ENCODE results near the gene BMP2.

BMP2 gene

DNA sequence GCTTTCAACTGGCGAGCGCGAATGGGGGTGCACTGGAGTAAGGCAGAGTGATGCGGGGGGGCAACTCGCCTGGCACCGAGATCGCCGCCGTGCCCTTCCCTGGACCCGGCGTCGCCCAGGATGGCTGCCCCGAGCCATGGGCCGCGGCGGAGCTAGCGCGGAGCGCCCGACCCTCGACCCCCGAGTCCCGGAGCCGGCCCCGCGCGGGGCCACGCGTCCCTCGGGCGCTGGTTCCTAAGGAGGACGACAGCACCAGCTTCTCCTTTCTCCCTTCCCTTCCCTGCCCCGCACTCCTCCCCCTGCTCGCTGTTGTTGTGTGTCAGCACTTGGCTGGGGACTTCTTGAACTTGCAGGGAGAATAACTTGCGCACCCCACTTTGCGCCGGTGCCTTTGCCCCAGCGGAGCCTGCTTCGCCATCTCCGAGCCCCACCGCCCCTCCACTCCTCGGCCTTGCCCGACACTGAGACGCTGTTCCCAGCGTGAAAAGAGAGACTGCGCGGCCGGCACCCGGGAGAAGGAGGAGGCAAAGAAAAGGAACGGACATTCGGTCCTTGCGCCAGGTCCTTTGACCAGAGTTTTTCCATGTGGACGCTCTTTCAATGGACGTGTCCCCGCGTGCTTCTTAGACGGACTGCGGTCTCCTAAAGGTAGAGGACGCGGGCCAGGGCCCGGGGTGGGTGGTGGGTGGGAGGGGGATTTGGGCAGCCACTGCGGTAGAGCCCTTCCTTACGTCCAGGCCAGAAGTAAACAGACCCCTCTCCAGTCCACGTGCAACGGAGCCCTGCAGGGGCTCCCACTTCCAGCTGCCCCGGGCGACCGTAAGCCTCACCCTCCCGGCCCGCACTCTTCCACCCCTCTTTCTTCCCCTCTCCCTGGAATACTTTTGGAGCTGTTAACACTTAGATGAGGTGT is 998 bp downstream of the BMP2 start:
- DNase-seq = no peak

DNA sequence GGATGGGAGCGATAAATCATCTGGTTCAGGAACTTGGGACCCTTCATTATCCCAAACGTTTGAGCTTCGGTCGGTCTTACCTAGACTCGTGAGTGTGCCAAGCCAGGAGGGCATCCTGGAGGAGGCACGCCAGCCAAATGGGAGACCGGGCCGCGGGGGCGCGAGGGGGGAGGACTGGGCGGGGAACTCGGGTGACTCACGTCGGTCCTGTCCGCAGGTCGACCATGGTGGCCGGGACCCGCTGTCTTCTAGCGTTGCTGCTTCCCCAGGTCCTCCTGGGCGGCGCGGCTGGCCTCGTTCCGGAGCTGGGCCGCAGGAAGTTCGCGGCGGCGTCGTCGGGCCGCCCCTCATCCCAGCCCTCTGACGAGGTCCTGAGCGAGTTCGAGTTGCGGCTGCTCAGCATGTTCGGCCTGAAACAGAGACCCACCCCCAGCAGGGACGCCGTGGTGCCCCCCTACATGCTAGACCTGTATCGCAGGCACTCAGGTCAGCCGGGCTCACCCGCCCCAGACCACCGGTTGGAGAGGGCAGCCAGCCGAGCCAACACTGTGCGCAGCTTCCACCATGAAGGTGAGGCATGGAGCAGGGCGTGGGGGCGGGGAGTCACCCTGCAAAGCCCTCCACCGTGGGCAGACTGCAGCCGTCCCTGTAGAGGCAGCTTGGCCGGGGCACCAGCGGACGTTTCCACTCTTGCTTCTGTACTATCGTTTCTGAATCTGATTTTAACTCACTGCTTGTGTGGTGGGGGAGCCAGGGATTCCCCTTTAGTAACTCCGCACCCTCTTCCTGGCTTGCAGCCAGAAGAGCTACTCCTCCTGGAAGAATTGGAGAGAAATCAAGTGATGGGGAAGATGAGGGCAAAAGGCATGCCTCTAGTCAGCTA is 2.7 kb downstream of the BMP2 start:
- DNase-seq = no peak

DNA sequence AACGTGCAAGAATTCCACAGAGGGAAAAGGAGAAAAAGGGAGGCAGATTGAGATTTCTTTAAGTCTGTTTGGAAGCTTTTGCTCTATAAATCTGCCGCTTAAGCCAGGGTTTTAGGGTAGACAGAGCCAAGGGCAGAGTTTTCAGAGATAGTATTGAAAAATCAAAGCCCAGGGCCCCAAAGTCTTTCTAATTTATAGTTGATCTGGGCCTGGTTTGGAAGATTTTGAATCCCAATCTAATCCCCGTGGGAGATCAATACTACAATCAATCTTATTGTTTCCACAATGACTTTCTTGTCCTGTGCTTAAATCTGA is 3.3 kb downstream of the BMP2 start:
- DNase-seq = no peak

DNA sequence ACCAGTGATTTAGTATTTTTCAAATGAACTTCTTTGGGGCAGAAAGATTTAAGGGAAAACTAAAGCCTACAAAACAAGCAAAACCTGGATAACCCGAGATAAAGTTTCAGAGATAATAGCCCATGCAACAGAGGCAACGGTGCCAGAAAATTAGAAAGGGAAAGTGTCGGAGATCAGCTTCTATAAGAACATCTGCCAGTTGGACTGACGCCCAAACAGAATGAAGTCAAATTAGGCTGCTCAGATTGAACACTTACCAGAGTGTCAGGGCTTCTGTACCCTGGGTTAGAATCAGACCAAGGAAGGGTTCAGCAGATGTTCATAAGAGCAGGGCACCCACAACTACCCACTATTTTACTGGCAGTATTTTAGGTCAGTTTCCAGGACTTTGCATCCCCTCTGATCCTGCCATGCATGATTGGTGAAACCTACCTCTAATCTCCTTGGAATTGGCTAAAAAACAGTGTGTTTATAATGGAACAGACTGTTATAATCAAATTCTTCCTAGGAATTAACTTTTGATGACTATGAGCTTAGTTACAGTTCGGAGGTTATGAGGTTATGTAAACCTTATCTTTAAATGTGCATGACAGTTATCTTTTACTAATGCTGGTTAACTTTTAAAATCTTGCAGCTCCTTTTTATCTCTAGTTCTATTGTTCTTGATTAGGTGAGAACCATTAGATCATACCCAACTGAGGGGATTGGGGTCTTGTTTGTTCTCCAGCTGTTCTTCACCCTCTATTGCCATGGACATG is 13.1 kb downstream of the BMP2 start:
- no peak for DNase-seq

DNA sequence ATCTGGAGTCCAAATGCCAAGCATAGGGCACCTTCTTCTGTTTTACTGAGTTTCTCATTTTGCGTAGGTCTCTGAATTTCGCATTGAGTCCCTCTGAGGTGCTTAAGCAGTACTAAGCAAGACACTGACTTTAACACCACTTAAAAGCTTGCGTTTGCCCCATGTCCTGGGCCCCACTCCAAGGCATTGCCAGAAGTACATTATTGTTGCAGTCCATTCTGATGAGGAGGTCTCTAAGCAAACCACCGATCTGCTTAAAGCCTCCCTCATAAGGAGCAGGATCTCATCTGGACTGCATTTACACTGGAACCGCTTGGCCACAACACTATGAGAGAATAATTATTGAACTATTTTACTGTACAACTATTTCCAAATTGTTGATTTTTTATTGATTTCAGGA is 16.3 kb downstream of the BMP2 start:
- DNase-seq = no peak

GRCh38 chr20:6784210-6784631 is 16.7 kb downstream of the BMP2 start:
- no peak for DNase-seq

- no peak for DNase-seq
Observed at GRCh38 chr20:6784767-6785166, 17.3 kb downstream of the BMP2 start.

DNA sequence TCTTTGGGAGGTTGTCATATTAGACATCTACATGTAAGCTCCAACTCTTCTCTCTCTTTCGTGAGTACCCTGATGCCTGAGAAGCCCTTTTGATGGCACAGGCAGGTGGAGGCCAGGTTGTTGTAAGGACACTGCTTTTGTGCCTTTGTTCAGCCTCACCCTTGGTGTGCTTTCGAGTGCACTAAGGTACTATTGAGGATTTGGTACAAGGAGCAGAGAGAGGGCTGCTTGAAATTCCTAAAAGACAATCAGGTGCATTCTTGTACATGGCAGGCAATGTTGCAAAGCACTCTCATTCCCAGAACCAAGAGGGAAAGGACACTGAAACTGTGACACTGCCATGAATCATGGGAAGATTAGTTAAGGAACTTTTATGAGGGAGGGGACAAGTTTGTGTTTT is 19.1 kb downstream of the BMP2 start:
- DNase-seq = no peak

GRCh38 chr20:6792789-6793188 is 25.3 kb downstream of the BMP2 start:
- DNase-seq = no peak

- DNase-seq = no peak
Observed at GRCh38 chr20:6802227-6802626, 34.7 kb downstream of the BMP2 start.

- DNase-seq = no peak
Observed at GRCh38 chr20:6806275-6806674, 38.8 kb downstream of the BMP2 start.

- DNase-seq = no peak
Observed at GRCh38 chr20:6811262-6812035, 44.0 kb downstream of the BMP2 start.

DNA sequence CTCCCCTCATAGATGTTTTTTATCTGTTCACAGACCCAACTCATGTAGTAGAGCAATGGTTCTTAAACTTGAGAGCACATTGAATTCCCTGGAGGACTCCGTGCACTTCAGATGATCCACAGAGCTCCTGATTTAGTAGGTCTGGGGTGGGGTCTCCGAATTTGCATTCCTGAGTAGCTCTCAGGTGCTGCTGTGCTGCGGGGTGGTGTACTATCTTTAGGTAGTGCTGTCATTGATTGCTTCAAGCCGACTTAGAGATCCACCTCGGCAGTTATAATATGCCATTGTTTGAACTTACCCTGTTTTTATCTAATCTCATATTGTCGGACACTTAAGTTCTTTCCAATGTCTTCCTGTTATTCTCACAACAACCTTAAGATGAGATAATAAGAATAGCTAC is 45.0 kb downstream of the BMP2 start:
- DNase-seq = no peak

DNA sequence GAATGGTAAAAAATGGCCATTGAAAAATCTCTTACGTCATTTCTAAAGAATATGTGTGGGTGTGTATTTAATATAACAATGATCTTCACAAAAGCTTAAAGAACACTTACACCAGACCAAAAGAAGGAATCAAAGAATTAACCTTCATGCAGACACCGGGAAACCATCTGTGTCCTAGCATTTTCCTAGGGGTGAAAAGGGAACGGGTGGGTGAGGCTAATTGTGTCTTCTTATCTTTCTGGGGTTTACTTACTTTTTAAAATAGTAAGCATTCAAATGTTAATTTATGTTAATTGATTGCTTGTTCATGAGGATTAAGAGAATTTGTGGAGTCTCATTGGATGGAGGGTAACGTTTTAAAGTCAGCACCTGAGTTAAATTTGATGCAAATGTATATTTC is 47.5 kb downstream of the BMP2 start:
- no peak for DNase-seq

DNA sequence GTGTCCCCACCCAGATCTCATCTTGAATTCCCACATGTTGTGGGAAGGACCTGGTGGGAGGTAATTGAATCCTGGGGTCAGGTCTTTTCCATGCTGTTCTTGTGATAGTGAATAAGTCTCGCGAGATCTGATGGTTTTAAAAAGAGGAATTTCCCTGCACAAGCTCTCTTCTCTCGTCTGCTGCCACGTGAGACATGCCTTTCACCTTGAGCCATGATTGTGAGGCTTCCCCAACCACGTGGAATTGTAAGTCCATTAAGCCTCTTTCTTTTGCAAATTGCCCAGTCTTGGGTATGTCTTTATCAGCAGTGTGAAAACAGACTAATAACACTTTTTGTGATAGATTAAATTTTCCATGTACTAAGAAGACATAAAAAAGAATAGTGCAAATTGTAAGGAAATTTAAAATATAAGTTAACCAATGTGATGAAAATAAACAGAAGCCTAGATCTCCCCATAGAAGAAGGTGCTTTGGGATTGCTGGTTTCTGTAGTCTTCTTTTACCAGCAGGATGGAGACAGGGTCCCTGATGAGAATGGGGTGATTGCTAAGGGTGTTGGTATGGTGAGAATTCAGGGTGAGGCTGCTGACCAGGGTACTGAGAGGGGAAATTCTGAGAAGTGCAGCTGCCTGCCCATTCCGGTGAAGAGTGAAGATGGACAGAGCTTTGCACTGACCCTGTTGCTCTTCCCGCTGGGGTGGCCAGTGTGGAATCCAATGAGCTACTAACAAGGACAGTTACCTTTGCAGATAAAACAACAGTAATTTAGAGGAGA is 50.7 kb downstream of the BMP2 start:
- no peak for DNase-seq

- DNase-seq = no peak
Observed at GRCh38 chr20:6819599-6819998, 52.1 kb downstream of the BMP2 start.

DNA sequence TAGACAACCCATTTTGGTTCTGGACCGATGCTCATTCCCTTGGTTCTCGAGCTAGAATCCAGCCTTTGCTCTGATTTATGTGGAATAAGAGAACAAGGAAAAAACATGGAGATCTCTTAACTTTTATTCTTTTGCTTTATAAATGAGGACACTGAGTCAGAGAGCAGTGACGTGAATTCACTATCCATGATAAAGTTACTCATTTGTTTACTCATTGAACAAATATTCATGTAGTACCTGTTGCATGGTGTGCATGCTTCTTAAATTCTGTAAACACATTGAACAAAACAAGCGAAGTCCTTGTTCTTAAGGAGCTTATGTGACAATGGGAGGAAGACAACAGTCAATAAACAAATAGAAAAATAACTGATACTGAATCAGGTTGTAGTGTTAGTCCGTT is 56.9 kb downstream of the BMP2 start:
- no peak for DNase-seq

- no peak for DNase-seq
Observed at GRCh38 chr20:6827472-6827871, 60.0 kb downstream of the BMP2 start.

GRCh38 chr20:6828794-6829423 is 61.4 kb downstream of the BMP2 start:
- DNase-seq = no peak

GRCh38 chr20:6829510-6830116 is 62.1 kb downstream of the BMP2 start:
- no peak for DNase-seq

Measured in NCI-H2227 treated with DMSO at 0.1 percent for 48 hours (cell line).